RWPE1 (cell line): Measurements from ENCODE around the gene GCGR.

Experiments
- CTCF ChIA-PET: fragments of 350-600 bp; sonication (Branson Sonifier 250); formaldehyde crosslinking; extraction: SDS; loops from one replicate; lab custom pipeline; 2021; lab: Yijun Ruan, JAX
- POLR2A ChIA-PET: fragments of 400-600 bp; formaldehyde crosslinking; extraction: SDS; loops from one replicate; lab custom pipeline; 2020; ENCODE audit warnings: antibody characterized with exemption; ENCODE audit not compliant: low non-redundant PET; lab: Yijun Ruan, JAX
- DNase-seq: peaks from one replicate; pipeline ENCODE4 v3.0.0; 2012; ENCODE audit warnings: low spot score
- H3K27ac ChIP-seq: fragments of 450-650 bp; 2 replicates; pipeline ENCODE4 v1.5.1; 2017
- TF ChIP-seq, protein P1 (sequence below): fragments of 450-650 bp; conservative IDR thresholded peaks from 2 replicates; pipeline ENCODE4 v1.5.1; 2017; ENCODE audit warnings: low read depth, mild to moderate bottlenecking

GCGR gene

DNA sequence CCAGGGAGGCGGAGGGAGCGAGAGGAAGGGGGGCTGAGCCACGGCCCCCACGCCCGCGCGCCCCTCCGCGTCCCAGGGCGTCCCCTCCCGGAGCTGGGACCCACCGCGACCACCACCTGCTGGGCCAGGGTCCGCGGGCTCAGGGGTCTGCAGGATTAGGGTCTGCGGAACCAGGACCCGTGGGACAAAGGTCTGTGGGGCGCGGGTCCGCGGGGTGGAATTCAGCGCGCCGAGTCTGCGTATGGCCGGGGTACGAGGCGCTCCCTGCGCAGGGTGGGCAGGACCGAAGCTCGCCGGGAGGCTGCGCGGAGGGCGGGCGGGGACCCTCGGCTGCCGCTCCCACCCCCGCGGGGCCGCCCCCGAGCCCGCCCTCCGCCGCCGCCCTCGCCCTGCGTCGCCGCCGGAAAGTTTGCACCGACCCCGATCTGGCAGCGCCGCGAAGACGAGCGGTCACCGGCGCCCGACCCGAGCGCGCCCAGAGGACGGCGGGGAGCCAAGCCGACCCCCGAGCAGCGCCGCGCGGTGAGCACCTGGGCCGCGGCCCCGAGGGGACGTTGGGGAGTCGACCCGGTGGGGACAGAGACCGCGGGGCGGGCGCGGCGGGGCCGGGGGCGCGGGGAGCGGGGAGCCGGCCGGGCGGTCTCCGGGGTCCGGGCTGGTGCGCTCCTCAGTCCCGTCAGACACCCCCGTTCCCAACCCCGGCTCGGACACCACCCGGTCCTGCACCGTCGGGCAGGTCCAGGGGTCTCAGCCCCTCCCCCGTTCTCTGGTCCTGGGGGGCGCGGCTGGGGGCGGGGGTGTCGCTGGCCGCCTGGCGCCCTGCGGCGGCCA lies at the start of gene GCGR:
Gene GCGR, plus strand, starts transcription at position 423 of the 831 bp plus-strand sequence. CDS start 4,869 bp downstream, outside the sequence.
- CTCF ChIA-PET, result no interaction called here
- DNase-seq, result no peak
- POLR2A ChIA-PET, result no interaction called here
- H3K27ac ChIP-seq, result no peak within 1 kb of the TSS
- TF ChIP-seq, protein P1, sequence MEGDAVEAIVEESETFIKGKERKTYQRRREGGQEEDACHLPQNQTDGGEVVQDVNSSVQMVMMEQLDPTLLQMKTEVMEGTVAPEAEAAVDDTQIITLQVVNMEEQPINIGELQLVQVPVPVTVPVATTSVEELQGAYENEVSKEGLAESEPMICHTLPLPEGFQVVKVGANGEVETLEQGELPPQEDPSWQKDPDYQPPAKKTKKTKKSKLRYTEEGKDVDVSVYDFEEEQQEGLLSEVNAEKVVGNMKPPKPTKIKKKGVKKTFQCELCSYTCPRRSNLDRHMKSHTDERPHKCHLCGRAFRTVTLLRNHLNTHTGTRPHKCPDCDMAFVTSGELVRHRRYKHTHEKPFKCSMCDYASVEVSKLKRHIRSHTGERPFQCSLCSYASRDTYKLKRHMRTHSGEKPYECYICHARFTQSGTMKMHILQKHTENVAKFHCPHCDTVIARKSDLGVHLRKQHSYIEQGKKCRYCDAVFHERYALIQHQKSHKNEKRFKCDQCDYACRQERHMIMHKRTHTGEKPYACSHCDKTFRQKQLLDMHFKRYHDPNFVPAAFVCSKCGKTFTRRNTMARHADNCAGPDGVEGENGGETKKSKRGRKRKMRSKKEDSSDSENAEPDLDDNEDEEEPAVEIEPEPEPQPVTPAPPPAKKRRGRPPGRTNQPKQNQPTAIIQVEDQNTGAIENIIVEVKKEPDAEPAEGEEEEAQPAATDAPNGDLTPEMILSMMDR, result no peak

DNA sequence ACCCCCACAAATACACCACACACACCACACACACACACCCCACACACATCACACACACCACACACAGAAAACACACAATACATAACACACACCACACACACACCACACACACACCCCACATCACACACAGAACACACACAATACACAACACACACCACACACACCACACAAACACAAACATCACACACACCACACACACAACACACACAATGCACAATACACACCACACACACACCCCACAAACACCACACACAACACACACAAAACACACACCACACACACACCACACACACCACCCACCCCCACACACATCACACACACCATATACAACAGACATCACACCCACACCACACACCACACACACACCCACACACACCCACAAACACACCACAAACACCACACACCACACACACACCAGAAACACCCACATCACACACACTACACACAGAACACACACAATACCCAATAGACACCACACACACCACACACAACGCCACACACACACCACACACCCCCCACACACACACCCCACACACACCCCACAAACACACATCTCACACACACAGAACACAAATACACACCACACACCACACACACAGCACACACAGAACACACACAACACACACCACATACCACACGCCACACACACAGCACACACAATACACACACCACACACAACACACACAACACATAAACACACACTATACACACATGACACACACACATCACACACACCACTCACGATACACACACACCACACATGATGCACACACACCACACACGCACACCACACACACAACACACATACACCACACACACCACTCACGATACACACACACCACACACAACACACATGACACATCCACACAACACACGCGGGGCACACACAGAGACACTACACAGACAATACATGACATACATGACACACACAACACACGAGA lies 11.0 kb upstream of the GCGR start:
- TF ChIP-seq, protein P1, result no peak
- ChIA-PET CTCF (no interaction called here), POLR2A (no interaction called here)
- H3K27ac ChIP-seq, result peak overlapping the region; percentile 15; the same call in 1 of the 2 replicates
- DNase-seq, result no peak

DNA sequence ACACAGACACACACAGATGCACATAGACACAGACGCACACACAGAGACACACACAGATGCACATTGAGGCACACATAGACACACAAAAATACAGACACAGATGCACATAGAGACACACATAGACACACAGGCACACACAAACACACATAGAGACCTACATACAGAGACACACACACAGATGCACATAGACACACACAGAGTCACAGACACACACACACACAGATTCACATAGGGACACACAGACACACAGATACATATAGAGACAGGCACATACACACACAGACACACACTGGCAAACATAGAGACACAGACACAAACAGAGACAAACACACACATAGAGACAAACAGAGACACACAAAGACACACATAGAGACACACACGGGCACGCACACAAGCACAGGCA lies 9.9 kb upstream of the GCGR start:
- peak overlapping the region; percentile 52; the same call in 1 of the 2 replicates for H3K27ac ChIP-seq
- TF ChIP-seq, protein P1, result no peak
- DNase-seq, result no peak
- ChIA-PET POLR2A (no interaction called here), CTCF (no interaction called here)

DNA sequence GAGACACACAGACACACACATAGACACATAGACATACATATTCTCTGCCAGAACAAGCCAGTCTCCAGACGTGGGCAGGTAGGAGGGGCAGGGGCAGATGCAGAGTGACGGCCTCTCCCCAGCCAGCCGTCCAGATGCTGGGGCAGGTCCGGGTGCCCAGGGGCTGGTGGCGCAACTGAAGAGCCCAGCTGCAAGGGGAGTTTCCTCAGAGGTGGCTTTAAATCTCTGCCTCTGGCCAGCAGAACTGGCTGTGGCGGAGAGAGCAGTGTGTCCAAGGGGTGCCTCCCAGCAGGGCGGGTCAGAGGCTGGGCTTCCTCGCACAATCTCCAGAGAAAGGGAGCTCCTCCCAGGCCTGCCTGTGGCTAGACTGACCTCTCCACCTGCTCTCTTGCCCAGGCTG lies 9.4 kb upstream of the GCGR start:
- DNase-seq, result no peak
- POLR2A ChIA-PET, result no interaction called here
- peak overlapping the region; percentile 52 for H3K27ac ChIP-seq
- TF ChIP-seq, protein P1, result no peak
- CTCF ChIA-PET, result interaction anchor here (0.6 kb wide), 1 partner anchor 40 kb away, joined by 3 read pairs; no protein-coding TSS in a partner anchor

DNA sequence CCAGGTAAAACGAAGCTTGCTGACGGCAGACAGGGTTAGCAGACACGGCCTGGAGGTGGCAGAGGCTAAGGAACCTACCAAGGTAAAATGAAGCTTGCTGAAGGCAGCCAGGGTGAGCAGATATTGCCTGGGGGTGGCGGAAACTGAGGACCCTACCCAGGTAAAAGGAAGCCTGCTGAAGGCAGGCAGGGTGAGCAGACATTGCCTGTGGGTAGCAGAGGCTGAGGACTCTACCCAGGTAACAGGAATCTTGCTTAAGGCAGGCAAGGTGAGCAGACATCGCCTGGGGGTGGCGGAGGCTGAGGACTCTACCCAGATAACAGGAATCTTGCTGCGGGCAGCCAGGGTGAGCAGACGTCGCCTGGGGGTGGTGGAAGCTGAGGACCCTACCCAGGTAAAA lies 2.6 kb upstream of the GCGR start:
- POLR2A ChIA-PET, result no interaction called here

More for the DNA sequence above, 2.6 kb upstream of the GCGR start:
- TF ChIP-seq, protein P1, result no peak
- CTCF ChIA-PET, result interaction anchor here (0.6 kb wide), 1 partner anchor 24 kb away, joined by 6 read pairs; no protein-coding TSS in a partner anchor
- H3K27ac ChIP-seq, result no peak overlapping the region
- no peak for DNase-seq
